ENCODE data around the gene RBM5. TPM values are rescaled to one million over a fixed set of nuclear protein-coding genes. Genes with fewer than 3 reads are reported as not detected.

The RBM5 gene
- total RNA-seq, 1 donor from 2014 or later, result 332 TPM

GRCh38 chr3:50163572-50164455 lies 75.1 kb downstream of the RBM5 start:
- H3K27ac Mint-ChIP-seq, result peak overlapping the region; percentile 68
- no peaks in the 10 kb centered on the region for H3K9me3 Mint-ChIP-seq
- peaks cover 16% of the 10 kb centered on the region for H3K36me3 Mint-ChIP-seq
- peaks cover 87% of the 10 kb centered on the region for H3K4me1 Mint-ChIP-seq
- DNase-seq (ENCODE audit: low spot score in 2 of 2, unreplicated experiment in 2 of 2), result no peak
- H3K4me3 Mint-ChIP-seq, result no peak overlapping the region
- H3K27me3 Mint-ChIP-seq (ENCODE audit: low read depth), result no peaks in the 10 kb centered on the region
- no peak for TF ChIP-seq CTCF (IDR thresholded peaks at IDR 0.05; ENCODE audit: unreplicated experiment)

- Mint-ChIP-seq H3K9me3 (no peaks in the 10 kb centered on the region), H3K36me3 (peaks cover 16% of the 10 kb centered on the region), H3K4me1 (peaks cover 80% of the 10 kb centered on the region), H3K27me3 (ENCODE audit: low read depth) (no peaks in the 10 kb centered on the region), H3K4me3 (no peak overlapping the region), H3K27ac (peak overlapping the region; percentile 68)
- TF ChIP-seq CTCF (IDR thresholded peaks at IDR 0.05; ENCODE audit: unreplicated experiment), result no peak
- DNase-seq (ENCODE audit: low spot score in 2 of 2, unreplicated experiment in 2 of 2), result no peak
Observed at GRCh38 chr3:50164481-50164880, 75.8 kb downstream of the RBM5 start.

- Mint-ChIP-seq H3K27me3 (ENCODE audit: low read depth) (no peaks in the 10 kb centered on the region), H3K27ac (peak overlapping the region; percentile 94), H3K9me3 (no peaks in the 10 kb centered on the region), H3K4me1 (peaks cover 73% of the 10 kb centered on the region), H3K36me3 (peaks cover 12% of the 10 kb centered on the region), H3K4me3 (no peak overlapping the region)
- DNase-seq (ENCODE audit: low spot score in 2 of 2, unreplicated experiment in 2 of 2), result no peak
- TF ChIP-seq CTCF (IDR thresholded peaks at IDR 0.05; ENCODE audit: unreplicated experiment), result no peak
Observed at GRCh38 chr3:50164984-50165909, 76.5 kb downstream of the RBM5 start.

- H3K4me3 Mint-ChIP-seq, result peak overlapping the region; percentile 57
- no peak for DNase-seq (ENCODE audit: low spot score in 2 of 2, unreplicated experiment in 2 of 2)
Observed at GRCh38 chr3:50165910-50166538, 77.3 kb downstream of the RBM5 start.

More at GRCh38 chr3:50165910-50166538, 77.3 kb downstream of the RBM5 start:
- TF ChIP-seq CTCF (IDR thresholded peaks at IDR 0.05; ENCODE audit: unreplicated experiment), result no peak
- Mint-ChIP-seq H3K9me3 (no peaks in the 10 kb centered on the region), H3K36me3 (peaks cover 12% of the 10 kb centered on the region), H3K27me3 (ENCODE audit: low read depth) (no peaks in the 10 kb centered on the region), H3K27ac (peak overlapping the region; percentile 94), H3K4me1 (peaks cover 68% of the 10 kb centered on the region)
